EL (cell line): ENCODE measurements around the gene KDM3A.

Experiments used
- DNase-seq: peaks from one replicate; pipeline ENCODE4 v3.0.0-alpha.2; 2016

Gene KDM3A

DNA sequence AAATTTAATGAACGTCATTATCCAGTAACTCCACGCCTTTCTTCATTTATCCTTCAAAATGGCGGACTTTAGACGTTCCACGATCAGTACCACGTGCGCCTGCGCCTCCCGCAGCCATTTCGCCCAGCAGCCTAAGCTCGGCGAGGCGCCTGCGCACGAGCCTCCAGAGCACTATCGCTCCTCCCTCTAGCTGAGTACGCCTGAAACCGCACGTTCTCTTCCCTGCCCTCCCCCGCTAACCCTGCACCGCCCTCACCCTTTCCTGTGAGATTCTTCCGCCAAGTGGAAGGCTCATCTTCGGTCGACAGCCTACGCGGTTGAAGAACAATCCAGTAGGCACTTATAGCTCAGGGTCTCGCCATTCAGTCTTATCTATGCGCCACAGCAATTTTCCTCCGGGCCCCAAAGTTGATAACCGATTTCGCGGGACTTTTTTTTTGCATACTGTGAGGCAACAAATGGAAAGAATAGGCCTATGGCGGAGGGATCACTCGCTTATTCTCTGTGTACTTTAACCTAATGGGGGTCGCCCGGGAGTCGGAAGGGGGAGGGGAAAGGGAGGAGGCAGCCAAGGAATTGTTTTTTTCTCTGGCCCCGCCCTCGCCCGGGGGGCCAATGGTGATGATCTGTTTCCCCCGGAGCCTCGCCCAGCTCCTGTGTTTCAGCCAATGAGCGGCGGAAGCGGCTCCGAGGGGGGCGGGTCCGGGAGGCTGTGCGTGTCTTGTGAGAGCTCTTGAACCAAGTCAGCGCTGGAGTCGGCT lies at the start of gene KDM3A:
KDM3A (plus strand) TSS at position 741 of the 761 bp plus-strand sequence. CDS start 677 bp downstream, outside the sequence.
- DNase-seq: peak; percentile 100

DNA sequence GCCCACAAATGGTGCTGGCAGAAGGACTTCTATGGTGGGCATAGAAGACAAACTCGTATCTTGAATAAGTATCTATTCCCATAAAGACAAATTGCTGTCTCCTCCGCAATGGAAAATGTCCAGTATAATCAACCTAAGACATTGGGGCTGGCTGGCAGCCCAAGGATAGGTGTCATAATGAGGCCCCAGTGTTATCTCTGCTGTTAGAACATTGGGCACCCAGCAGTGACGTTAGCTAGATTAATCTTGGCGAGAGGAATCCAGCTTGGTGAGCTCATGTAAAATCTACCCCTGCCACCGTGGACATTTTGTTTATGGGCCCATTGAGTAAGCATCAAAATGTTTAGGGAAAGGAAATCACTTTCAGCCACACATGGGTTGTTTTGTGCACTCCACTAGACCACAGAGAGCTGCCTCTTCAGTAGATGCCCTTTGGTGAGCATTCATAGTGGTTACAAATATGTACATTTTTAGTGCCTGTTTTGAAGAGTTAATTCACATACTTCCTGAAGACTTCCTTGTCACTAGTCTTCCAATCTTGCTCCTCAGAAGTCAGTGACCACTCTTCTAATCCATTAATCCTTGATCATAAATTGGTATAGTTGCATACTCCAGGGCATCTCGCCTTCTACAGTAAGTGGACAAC lies 48.2 kb upstream of the KDM3A start:
- DNase-seq: no peak

- DNase-seq: peak; percentile 51
Measured at GRCh38 chr2:86393521-86394491, 47.4 kb upstream of the KDM3A start.

DNA sequence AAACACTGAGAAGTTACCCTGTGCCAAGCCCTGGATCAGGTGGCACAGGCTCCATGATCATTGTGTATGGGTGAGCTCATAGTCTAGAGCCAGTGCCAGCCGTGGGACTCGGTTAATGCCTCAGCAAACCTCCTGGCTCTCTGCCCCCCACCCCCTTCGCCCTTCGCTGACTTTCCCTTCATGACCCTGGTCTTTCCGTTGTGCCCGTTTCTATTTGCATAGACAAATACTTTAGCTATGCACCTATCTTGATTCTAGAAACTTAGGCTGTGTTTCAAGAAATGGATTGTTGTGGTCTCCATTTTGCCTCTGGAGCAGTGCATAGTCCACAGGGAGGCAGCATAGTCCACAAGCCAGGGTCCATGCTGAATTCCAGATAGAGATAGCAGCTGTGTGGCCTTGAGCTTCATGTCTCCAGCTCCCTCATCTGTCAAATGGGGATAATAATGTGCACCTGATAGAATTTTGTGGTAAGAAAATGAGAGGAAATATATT lies 44.8 kb upstream of the KDM3A start:
- peak; percentile 10 for DNase-seq

DNA sequence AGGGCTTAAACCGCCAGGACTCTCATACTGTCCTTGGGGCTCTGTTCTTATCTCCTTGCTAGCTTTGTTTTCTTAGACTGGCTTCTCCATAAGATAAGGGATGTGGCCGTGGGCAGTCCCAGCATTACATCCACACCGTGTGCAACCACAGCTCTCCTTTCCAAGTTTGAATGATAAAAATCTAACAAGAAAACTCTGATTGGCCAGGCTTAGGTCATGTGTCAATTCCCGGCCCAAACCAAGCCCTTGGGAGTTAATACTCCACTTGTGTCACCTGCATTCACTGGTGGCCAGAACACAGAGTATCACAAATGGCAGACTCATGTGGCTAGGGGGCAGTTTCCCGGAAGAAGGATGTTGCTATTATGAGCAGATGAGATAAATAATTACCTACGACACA lies 43.2 kb upstream of the KDM3A start:
- DNase-seq: no peak

DNA sequence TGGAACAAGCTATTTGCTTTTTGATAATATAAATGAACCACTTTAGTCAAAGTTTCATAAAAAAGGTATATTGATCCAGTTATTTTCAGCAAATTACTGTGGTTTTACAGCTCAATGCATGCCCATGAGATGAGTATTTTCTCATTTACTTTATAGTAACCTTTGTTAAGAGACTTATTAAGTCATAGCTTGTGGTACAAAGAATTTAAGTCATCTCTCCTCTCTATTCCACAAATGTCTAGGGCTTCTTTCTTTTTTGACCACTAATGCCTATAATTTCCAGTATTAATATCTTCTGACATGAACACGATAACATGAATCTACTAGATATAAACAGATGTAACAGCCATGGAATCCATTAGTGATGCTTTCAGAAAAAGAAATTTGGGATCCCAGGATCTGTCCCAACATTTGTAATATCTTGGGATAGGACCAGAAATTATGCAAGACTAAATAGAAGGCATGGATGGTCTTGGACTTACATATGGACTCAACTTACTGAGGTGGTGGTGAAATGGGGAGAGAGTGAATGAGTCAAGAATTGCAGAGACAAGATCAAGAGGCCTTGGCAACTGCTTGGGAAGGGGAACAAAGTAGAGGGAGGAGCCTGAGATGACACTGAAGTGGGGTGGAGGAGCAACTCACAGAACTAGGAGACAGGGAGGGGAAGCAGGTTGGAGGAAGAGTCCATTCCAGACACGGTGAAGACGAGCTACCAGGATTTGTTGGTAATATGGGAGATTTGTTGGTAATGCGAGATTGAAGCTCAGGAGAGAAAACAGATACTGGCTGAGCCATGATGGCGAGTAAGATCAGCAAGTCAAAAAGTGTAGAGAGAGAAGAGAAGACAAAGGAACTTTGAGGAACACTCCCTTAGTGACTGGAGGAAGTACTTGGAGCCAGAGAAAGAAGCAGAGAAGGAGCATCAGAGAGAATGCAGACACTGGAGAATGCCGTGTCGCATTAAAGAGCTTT lies 42.4 kb upstream of the KDM3A start:
- DNase-seq: no peak

DNA sequence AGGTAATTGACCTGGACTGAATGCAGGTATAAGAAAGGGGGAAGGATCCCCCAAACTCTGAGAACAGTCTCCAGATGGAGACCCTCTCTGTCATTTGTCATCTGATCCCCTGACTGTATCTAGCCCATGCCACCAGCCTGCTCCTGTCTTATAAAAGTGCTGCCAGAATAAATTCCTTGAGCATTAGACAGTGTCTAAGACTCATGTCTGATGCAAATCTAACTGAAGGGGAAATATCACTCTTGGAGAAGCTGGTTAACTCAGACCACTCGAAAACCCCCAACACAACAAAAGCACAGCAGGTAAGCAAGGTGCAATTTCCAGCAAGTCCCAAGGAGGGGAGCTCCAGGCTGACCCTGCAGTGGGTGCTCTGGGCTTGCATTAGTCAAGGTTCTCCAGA lies 40.9 kb upstream of the KDM3A start:
- no peak for DNase-seq

GRCh38 chr2:86410581-86410980 lies 30.6 kb upstream of the KDM3A start:
- DNase-seq: no peak

- DNase-seq: no peak
Measured at GRCh38 chr2:86411396-86411795, 29.8 kb upstream of the KDM3A start.

DNA sequence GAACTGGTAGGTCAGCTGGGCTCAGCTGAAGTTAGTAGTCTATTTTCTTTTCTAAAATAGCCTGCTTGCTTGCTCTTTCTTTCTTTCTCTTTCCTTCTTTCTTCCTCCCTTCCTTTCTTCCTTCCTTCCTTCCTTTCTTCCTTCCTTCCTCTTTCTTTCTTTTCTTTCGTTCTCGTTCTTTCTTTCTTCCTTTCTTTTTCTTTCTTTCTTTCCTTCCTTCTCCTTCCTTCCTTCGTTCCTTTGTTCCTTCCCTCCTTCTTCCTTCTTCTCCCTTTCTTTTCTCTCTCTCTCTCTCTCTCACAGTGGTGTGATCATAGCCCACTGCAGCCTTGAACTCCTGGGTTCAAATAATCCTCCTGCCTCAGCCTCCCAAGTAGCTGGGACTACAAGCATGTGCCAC lies 29.2 kb upstream of the KDM3A start:
- no peak for DNase-seq

DNA sequence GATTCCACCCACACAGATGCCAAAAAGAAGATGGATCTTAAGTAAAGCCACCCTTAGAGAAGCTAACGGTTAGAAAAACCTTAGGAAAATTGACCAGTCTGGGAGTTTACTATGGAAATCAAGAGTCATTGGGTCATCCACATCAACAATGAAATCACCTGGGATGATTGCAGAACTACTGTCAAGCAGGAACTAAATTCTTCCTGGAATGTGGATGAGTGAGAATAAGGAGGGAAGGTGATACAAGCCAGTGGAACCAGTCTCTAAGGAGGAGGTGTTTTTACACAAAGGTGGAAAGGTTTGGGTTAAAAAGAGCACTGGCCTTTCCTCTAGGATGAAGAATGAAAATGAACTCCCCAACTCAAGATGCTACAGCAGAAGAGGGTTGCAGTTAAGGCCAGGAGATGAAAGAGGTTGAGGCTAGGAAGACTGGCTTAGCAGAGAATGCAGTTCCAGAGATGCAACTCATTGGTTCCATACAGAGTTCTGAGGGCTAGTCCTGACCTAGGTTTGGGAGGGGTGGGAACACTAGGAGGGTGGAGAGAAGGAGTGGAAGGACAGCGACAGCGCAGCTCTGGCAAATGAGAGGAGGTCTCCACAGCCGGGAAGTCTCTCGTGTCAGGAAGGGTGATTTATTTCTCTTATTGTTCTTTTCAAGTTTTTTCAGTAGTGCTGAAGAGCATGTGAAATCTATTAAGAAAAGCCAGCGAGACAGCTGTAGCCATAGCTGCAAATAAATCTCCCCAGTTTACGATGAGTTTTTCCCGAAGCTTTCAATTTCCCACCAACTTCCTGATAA lies 27.7 kb upstream of the KDM3A start:
- no peak for DNase-seq

DNA sequence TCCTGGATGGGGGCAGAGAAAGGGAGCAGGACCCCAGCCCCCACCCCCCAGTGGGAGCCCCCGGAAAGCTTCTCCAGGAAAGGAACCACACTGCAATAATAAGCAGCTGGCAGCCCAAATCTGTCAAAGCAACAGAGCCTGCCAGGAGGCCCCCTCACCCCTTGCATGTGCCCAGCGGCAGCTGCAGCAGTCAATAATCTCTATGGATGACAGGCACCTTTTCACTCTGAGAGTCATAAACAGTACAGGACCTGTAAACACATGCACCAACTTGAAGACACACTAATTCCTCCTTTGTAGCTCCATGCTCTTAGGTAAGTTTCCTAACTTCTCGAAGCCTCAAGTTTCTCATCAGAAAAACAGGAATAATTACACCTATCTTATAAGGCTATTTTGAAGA lies 26.2 kb upstream of the KDM3A start:
- no peak for DNase-seq

GRCh38 chr2:86416146-86416545 lies 25.0 kb upstream of the KDM3A start:
- no peak for DNase-seq

- DNase-seq: peak; percentile 23
Measured at GRCh38 chr2:86417961-86418360, 23.2 kb upstream of the KDM3A start.

- no peak for DNase-seq
Measured at GRCh38 chr2:86420913-86421312, 20.3 kb upstream of the KDM3A start.

DNA sequence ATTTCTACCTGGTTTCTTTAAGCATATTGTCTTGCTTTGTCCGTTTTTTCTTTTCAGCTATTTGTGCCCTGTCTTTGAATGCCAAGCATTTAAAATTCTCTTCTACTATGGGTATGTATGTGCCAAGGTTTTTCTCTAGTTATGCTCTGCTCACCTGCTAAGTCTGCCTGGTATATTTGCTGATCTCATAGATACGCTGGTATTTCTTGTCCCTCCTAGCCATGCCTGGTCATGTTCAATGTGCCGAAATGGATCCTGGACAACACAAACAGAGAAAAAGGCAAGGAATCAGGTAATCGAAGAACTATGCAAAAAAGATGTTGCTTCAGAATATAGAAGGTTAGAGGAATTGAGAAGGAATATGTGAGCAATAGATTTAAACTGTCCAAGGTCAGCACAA lies 14.9 kb upstream of the KDM3A start:
- DNase-seq: no peak

GRCh38 chr2:86429335-86429734 lies 11.8 kb upstream of the KDM3A start:
- no peak for DNase-seq

DNA sequence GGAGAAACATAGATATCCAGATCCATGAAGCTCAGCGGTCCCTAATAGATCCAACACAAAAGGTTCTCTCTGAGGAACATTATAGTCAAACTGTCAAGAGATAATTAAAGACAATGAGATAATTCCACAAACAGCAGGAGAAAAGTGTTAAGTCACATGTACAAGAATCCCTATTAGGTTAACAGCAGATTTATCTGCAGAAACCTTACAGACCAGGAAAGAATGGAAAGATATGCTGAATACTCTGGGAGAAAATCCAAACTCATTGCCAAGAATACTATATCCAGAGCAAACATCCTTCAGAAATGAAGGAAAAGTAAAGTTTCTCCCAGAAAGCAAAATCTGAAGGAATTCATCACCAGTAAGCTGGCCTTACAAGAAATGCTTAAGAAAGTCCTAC lies 10.8 kb upstream of the KDM3A start:
- no peak for DNase-seq

GRCh38 chr2:86433137-86433536 lies 8.0 kb upstream of the KDM3A start:
- DNase-seq: no peak

DNA sequence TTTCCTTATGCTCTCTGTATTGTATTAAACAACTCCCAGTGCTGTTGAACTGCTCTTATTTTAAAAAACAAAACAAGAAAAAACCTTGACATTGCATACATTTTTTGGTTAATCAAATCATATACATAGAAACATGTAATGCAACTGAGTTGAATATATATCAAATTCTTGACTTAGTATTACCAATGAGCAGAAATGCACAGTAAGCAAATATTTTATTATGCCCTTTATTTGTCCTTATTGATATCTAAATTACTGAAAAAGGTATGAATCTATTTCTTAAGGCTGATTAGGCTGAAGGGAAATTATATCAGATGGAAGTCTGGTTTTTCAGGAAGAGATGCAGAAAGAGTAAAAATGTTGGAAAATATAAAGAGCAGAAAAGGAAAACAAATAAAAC lies 6.9 kb upstream of the KDM3A start:
- DNase-seq: no peak

DNA sequence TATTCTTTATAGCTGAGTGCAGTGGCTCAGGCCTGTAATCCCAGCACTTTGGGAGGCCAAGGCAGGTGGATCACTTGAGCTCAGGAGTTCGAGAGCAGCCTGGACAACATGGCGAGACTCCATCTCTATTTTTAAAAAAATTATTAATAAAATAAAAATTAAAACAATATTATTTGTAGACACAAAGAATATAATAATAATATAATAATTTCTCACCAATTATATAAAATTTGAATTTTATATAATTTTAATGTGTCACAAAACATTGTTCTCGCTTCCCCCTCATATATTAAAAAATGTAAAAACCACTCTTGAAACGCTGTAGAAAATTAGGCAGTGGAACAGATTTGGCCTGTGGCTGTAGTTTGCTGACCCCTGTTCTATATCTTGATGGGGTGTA lies 5.6 kb upstream of the KDM3A start:
- DNase-seq: no peak
